ENCODE data around the gene NFKBIL1.

The NFKBIL1 gene

DNA sequence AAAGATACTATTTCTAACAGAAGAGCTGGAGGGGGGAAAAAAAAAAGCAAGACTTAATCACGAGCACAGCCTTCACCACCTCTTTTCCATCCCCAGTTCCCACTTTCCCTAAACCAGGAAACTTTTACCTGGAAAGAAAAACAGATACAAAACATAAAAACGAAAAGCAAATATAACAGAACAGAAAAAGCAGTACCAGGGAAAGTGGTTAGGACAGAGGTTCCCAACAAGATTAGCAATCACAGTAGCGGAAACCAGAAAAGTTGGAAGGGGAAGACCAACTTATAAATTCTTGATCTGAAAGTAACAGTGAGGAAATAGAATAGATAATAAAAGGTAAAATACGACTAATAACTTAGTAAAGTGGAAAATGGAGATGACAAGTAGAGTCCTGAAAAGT, 6.8 kb upstream of the NFKBIL1 start:
- TF ChIP-seq ARNTL (CRISPR knock-in tag; IDR thresholded peaks at IDR 0.05; ENCODE audit: borderline replicate concordance, low read depth), result no peak
- TF ChIP-seq ZC3H10 (CRISPR knock-in tag; IDR thresholded peaks at IDR 0.05), result no peak
- TF ChIP-seq, protein P1, sequence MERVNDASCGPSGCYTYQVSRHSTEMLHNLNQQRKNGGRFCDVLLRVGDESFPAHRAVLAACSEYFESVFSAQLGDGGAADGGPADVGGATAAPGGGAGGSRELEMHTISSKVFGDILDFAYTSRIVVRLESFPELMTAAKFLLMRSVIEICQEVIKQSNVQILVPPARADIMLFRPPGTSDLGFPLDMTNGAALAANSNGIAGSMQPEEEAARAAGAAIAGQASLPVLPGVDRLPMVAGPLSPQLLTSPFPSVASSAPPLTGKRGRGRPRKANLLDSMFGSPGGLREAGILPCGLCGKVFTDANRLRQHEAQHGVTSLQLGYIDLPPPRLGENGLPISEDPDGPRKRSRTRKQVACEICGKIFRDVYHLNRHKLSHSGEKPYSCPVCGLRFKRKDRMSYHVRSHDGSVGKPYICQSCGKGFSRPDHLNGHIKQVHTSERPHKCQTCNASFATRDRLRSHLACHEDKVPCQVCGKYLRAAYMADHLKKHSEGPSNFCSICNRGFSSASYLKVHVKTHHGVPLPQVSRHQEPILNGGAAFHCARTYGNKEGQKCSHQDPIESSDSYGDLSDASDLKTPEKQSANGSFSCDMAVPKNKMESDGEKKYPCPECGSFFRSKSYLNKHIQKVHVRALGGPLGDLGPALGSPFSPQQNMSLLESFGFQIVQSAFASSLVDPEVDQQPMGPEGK (CRISPR knock-in tag; IDR thresholded peaks at IDR 0.05; ENCODE audit: borderline replicate concordance), result no peak
- TF ChIP-seq PPARA (CRISPR knock-in tag; IDR thresholded peaks at IDR 0.05; ENCODE audit: borderline replicate concordance), result no peak
- no peak for TF ChIP-seq OSR1 (CRISPR knock-in tag; IDR thresholded peaks at IDR 0.05)
- TF ChIP-seq, protein P2, sequence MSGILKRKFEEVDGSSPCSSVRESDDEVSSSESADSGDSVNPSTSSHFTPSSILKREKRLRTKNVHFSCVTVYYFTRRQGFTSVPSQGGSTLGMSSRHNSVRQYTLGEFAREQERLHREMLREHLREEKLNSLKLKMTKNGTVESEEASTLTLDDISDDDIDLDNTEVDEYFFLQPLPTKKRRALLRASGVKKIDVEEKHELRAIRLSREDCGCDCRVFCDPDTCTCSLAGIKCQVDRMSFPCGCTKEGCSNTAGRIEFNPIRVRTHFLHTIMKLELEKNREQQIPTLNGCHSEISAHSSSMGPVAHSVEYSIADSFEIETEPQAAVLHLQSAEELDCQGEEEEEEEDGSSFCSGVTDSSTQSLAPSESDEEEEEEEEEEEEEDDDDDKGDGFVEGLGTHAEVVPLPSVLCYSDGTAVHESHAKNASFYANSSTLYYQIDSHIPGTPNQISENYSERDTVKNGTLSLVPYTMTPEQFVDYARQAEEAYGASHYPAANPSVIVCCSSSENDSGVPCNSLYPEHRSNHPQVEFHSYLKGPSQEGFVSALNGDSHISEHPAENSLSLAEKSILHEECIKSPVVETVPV (CRISPR knock-in tag; IDR thresholded peaks at IDR 0.05), result no peak
- no peak for TF ChIP-seq ZNF8 (CRISPR knock-in tag; IDR thresholded peaks at IDR 0.05)
- ATAC-seq, result no peak

DNA sequence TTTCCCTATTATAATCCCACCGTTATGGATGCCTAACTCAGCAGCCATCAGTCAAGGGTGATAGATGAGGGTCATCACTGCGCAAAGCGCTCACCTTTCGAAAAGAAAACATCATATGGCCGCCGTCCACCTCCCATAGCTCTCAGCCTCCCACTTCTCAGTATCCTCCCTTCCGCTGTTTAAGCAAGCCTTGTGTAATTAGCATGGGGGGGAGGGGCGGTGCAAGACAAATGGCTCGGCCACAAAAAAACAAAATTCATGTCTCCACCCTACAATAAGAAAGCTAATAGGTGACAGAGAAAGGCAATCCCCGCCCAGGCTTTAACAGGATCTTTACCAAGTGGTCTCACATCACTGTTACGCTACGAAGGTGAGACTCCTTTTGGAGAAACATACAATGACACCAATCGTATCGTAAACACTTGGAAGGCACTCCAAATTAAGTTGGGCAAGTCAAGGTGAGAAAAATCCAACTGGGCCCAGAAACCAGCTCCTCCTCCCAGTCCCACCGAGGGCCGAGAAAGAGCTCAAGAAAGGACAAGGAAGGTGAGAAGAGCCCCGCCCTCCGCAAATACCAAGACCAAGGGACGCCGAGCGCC, 6.2 kb upstream of the NFKBIL1 start:
- TF ChIP-seq TOX (CRISPR knock-in tag; IDR thresholded peaks at IDR 0.05; ENCODE audit: borderline replicate concordance) (no peak), RARB (CRISPR knock-in tag; IDR thresholded peaks at IDR 0.05) (no peak), ZFP3 (CRISPR knock-in tag; IDR thresholded peaks at IDR 0.05) (no peak), ISL1 (CRISPR knock-in tag; IDR thresholded peaks at IDR 0.05) (no peak), CSDC2 (CRISPR knock-in tag; IDR thresholded peaks at IDR 0.05) (no peak), ESRRG (CRISPR knock-in tag; IDR thresholded peaks at IDR 0.05) (no peak), TCF4 (CRISPR knock-in tag; IDR thresholded peaks at IDR 0.05; ENCODE audit: borderline replicate concordance) (no peak), ZC3H10 (CRISPR knock-in tag; IDR thresholded peaks at IDR 0.05) (no peak), ZNF8 (CRISPR knock-in tag; IDR thresholded peaks at IDR 0.05) (no peak), OSR1 (CRISPR knock-in tag; IDR thresholded peaks at IDR 0.05) (no peak), ARNTL (CRISPR knock-in tag; IDR thresholded peaks at IDR 0.05; ENCODE audit: borderline replicate concordance, low read depth) (no peak), PPARA (CRISPR knock-in tag; IDR thresholded peaks at IDR 0.05; ENCODE audit: borderline replicate concordance) (no peak), GLIS3 (CRISPR knock-in tag; IDR thresholded peaks at IDR 0.05) (no peak), ZFP30 (CRISPR knock-in tag; IDR thresholded peaks at IDR 0.05) (no peak)
- TF ChIP-seq, protein P3, sequence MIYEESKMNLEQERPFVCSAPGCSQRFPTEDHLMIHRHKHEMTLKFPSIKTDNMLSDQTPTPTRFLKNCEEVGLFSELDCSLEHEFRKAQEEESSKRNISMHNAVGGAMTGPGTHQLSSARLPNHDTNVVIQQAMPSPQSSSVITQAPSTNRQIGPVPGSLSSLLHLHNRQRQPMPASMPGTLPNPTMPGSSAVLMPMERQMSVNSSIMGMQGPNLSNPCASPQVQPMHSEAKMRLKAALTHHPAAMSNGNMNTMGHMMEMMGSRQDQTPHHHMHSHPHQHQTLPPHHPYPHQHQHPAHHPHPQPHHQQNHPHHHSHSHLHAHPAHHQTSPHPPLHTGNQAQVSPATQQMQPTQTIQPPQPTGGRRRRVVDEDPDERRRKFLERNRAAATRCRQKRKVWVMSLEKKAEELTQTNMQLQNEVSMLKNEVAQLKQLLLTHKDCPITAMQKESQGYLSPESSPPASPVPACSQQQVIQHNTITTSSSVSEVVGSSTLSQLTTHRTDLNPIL (CRISPR knock-in tag; IDR thresholded peaks at IDR 0.05; ENCODE audit: low read depth), result no peak
- TF ChIP-seq, protein P1 (CRISPR knock-in tag; IDR thresholded peaks at IDR 0.05; ENCODE audit: borderline replicate concordance), result no peak
- peak; percentile 9 for ATAC-seq

DNA sequence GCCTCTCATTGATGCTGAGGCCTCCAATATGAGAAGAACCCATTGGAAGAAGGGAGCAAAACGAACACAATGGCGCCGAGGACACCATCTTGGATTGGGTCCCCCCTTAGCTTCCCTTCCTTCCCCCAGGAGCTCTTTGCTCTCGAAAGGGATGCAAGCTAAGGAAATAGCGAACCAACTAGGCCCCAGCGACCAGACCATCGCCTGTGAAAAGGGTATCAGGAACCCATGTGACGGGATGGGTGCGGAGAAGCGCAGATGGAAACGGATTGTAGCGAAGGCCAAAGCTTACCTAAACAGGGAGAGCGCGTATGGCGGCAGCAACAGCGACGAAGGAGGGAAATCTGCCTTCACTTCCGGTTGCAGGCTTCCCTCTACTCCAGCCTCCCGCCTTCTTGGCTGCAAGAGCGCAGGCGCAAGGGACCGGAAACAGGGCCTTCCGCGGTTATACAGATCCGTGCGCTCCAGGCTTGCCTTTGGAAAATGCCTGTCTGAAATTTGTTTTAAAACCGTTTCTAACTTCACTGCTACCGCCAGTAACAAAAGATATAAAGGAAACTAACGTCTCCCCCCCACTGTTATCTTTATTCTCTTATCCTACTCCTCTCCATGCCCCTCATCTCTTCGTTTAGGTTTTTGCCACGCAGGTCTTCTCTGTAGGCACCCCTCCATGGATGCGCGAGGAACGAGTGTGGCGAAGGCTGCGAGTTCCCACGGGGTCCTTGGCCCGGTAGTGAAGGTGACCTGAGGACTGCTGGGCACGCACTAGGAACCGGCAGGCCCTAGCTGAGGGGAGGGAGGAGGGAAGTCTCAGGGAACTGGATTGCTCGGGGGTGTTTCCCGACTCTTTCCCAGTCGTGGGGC, 5.5 kb upstream of the NFKBIL1 start, which contains the start of gene DDX39B:
TSS of gene DDX39B (minus strand) at position 346 of the 864 bp plus-strand sequence. CDS start 1,471 bp downstream, outside the sequence.
- no peak for TF ChIP-seq SNAI2 (CRISPR knock-in tag; IDR thresholded peaks at IDR 0.05)
- TF ChIP-seq ZFP3 (CRISPR knock-in tag; IDR thresholded peaks at IDR 0.05), result peak; percentile 15; the same call in 1 of the 2 replicates
- TF ChIP-seq OSR1 (CRISPR knock-in tag; IDR thresholded peaks at IDR 0.05), result no peak
- no peak for TF ChIP-seq ZFP30 (CRISPR knock-in tag; IDR thresholded peaks at IDR 0.05)
- TF ChIP-seq, protein P4, sequence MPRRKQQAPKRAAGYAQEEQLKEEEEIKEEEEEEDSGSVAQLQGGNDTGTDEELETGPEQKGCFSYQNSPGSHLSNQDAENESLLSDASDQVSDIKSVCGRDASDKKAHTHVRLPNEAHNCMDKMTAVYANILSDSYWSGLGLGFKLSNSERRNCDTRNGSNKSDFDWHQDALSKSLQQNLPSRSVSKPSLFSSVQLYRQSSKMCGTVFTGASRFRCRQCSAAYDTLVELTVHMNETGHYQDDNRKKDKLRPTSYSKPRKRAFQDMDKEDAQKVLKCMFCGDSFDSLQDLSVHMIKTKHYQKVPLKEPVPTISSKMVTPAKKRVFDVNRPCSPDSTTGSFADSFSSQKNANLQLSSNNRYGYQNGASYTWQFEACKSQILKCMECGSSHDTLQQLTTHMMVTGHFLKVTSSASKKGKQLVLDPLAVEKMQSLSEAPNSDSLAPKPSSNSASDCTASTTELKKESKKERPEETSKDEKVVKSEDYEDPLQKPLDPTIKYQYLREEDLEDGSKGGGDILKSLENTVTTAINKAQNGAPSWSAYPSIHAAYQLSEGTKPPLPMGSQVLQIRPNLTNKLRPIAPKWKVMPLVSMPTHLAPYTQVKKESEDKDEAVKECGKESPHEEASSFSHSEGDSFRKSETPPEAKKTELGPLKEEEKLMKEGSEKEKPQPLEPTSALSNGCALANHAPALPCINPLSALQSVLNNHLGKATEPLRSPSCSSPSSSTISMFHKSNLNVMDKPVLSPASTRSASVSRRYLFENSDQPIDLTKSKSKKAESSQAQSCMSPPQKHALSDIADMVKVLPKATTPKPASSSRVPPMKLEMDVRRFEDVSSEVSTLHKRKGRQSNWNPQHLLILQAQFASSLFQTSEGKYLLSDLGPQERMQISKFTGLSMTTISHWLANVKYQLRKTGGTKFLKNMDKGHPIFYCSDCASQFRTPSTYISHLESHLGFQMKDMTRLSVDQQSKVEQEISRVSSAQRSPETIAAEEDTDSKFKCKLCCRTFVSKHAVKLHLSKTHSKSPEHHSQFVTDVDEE (CRISPR knock-in tag; IDR thresholded peaks at IDR 0.05), result no peak
- TF ChIP-seq PPARA (CRISPR knock-in tag; IDR thresholded peaks at IDR 0.05; ENCODE audit: borderline replicate concordance), result no peak
- TF ChIP-seq CSDC2 (CRISPR knock-in tag; IDR thresholded peaks at IDR 0.05), result no peak
- no peak for TF ChIP-seq ZNF565 (CRISPR knock-in tag; conservative IDR thresholded peaks at IDR 0.05; ENCODE audit: low read depth)
- ATAC-seq, result peak; percentile 84

All from SK-N-SH treated with all-trans-retinoic acid at 6 μM for 48 hours (cell line).